Measurements from ENCODE around the gene TPST1. TPM values are rescaled to one million over a fixed set of nuclear protein-coding genes. Genes with fewer than 3 reads are reported as not detected.

TPST1 gene
- total RNA-seq, 1 experiment from 2014 or later: 32.8 TPM

DNA sequence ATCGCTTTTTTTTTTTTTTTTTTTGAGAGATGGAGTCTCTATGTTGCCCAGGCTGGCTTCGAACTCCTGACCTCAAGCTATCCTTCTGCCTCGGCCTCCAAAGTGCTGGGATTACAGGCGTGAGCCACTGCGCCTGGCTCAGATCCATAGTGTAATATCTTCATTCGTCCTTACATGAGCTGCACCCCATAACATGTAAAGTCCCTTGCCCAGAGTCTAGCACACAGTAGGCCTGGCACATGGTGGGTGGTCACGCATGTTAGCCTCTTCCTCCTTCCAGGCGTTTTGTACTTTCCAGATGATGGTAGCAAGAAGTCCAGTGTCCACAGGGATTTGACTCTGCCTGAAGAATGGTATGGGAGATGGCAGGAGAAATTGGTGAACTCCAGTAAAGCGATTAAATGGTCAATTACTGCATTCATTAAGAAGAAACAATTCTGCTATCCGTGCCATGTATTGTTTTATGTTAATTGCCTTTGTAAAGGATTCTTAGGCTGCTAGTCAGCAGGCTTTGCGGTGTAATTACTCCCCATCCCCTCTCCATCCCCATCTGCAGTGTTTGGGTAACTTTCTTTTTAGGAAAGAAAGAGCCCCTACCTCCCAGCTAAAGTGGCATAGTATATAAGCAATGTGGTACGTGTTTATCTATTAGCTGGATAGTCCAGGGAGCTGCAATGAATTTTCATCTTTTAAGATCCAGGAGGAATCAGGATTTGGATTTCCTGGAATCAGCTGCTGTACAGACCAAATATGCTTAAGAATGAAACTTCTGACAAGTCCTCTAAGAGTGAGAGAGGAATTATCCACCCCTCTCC is 1.2 kb downstream of the TPST1 start:
- peak overlapping the region; percentile 89 for H3K4me3 ChIP-seq (ENCODE audit: low read depth, low read length)
- intact Hi-C loops (cut with micrococcal nuclease; ENCODE audit: unreplicated experiment): loop anchor here (10.0 kb wide), 2 partner anchors 108 to 148 kb away; no protein-coding TSS in a partner anchor
- Mint-ChIP-seq H3K27me3 (ENCODE audit: insufficient read depth, unreplicated experiment) (no peaks in the 10 kb centered on the region), H3K36me3 (ENCODE audit: insufficient read depth, unreplicated experiment) (peaks cover 15% of the 10 kb centered on the region), H3K4me1 (ENCODE audit: low read depth, unreplicated experiment) (peaks cover 12% of the 10 kb centered on the region), H3K9me3 (ENCODE audit: unreplicated experiment) (no peaks in the 10 kb centered on the region), H3K27ac (ENCODE audit: unreplicated experiment) (peak overlapping the region; percentile 75), H3K4me3 (ENCODE audit: unreplicated experiment) (peak overlapping the region; percentile 80)
- H3K27me3 ChIP-seq (replicated peaks; ENCODE audit: control insufficient read depth, insufficient read depth, low read length): no peaks in the 10 kb centered on the region
- CTCF ChIA-PET: interaction anchor here (0.7 to 1.1 kb wide), 2 partner anchors 176 to 207 kb away, joined by 3 to 6 read pairs; no protein-coding TSS in a partner anchor
- H3K4me1 ChIP-seq: peaks cover 5% of the 10 kb centered on the region
- POLR2A ChIA-PET: interaction anchor here (1.0 kb wide), 1 partner anchor 287 kb away, joined by 4 read pairs; no protein-coding TSS in a partner anchor
- H3K9me3 ChIP-seq: no peaks in the 10 kb centered on the region
- TF ChIP-seq, protein P1, sequence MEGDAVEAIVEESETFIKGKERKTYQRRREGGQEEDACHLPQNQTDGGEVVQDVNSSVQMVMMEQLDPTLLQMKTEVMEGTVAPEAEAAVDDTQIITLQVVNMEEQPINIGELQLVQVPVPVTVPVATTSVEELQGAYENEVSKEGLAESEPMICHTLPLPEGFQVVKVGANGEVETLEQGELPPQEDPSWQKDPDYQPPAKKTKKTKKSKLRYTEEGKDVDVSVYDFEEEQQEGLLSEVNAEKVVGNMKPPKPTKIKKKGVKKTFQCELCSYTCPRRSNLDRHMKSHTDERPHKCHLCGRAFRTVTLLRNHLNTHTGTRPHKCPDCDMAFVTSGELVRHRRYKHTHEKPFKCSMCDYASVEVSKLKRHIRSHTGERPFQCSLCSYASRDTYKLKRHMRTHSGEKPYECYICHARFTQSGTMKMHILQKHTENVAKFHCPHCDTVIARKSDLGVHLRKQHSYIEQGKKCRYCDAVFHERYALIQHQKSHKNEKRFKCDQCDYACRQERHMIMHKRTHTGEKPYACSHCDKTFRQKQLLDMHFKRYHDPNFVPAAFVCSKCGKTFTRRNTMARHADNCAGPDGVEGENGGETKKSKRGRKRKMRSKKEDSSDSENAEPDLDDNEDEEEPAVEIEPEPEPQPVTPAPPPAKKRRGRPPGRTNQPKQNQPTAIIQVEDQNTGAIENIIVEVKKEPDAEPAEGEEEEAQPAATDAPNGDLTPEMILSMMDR (IDR thresholded peaks at IDR 0.05; ENCODE audit: insufficient read depth in 1 of 2, low read depth in 1 of 2, low read length in 1 of 2, severe bottlenecking in 1 of 2, unreplicated experiment in 1 of 2): no peak
- H3K36me3 ChIP-seq (ENCODE audit: control insufficient read depth, insufficient read depth, low read length): no peaks in the 10 kb centered on the region
- TSS peak; percentile 43 for BruUV-seq (replicated peaks)
- DNase-seq: no peak

DNA sequence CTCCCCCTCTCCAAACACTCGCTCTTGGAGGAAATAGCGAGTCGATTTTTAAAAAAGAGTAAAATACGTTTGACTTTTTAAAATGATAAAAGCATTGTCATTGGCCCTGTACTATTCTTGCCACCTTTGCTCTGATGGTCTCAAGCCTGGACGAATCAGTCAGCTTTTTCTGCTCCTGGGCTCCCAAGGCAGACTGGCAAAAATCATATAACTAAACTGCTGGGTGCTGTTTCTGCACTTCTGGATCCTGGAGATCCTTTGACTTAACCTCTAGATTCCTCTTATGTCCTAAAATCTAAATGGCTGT is 1.8 kb downstream of the TPST1 start:
- Mint-ChIP-seq H3K9me3 (ENCODE audit: unreplicated experiment) (no peaks in the 10 kb centered on the region), H3K36me3 (ENCODE audit: insufficient read depth, unreplicated experiment) (peaks cover 15% of the 10 kb centered on the region), H3K4me3 (ENCODE audit: unreplicated experiment) (no peak overlapping the region), H3K27ac (ENCODE audit: unreplicated experiment) (no peak overlapping the region), H3K27me3 (ENCODE audit: insufficient read depth, unreplicated experiment) (no peaks in the 10 kb centered on the region), H3K4me1 (ENCODE audit: low read depth, unreplicated experiment) (peaks cover 12% of the 10 kb centered on the region)
- Histone ChIP-seq H3K4me3 (ENCODE audit: low read depth, low read length) (no peak overlapping the region), H3K9me3 (no peaks in the 10 kb centered on the region), H3K36me3 (ENCODE audit: control insufficient read depth, insufficient read depth, low read length) (no peaks in the 10 kb centered on the region), H3K27me3 (replicated peaks; ENCODE audit: control insufficient read depth, insufficient read depth, low read length) (no peaks in the 10 kb centered on the region), H3K4me1 (peaks cover 5% of the 10 kb centered on the region)
- TF ChIP-seq, protein P1 (IDR thresholded peaks at IDR 0.05; ENCODE audit: insufficient read depth in 1 of 2, low read depth in 1 of 2, low read length in 1 of 2, severe bottlenecking in 1 of 2, unreplicated experiment in 1 of 2): no peak
- BruUV-seq (replicated peaks): no TSS peak
- ChIA-PET POLR2A (no interaction called here), CTCF (no interaction called here)
- no peak for DNase-seq
- intact Hi-C loops (cut with micrococcal nuclease; ENCODE audit: unreplicated experiment): loop anchor here (10.0 kb wide), 2 partner anchors 108 to 148 kb away; no protein-coding TSS in a partner anchor

DNA sequence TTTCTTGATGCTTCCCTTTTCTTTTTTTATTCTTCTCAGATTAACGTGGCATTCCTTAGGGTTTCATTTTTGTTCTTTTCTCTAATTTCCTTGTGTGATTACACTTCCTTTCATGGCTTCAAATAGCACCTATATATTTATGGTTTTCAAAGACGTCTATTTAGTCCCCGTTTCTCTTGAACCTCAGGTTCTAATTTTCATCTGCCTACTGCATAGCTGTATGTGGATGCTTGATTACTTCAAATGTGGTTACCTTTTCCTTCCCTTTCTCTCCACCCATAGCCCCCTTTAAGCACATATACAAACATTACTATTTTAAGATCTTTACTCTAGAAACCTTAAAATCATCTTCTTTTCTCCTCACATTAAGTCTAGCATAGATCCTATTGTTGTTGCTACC is 2.4 kb downstream of the TPST1 start:
- Histone ChIP-seq H3K27me3 (replicated peaks; ENCODE audit: control insufficient read depth, insufficient read depth, low read length) (no peaks in the 10 kb centered on the region), H3K4me3 (ENCODE audit: low read depth, low read length) (no peak overlapping the region), H3K4me1 (peaks cover 5% of the 10 kb centered on the region), H3K9me3 (no peaks in the 10 kb centered on the region), H3K36me3 (ENCODE audit: control insufficient read depth, insufficient read depth, low read length) (no peaks in the 10 kb centered on the region)
- BruUV-seq (replicated peaks): no TSS peak
- ChIA-PET CTCF (no interaction called here), POLR2A (no interaction called here)
- Mint-ChIP-seq H3K27me3 (ENCODE audit: insufficient read depth, unreplicated experiment) (no peaks in the 10 kb centered on the region), H3K4me3 (ENCODE audit: unreplicated experiment) (no peak overlapping the region), H3K27ac (ENCODE audit: unreplicated experiment) (no peak overlapping the region), H3K36me3 (ENCODE audit: insufficient read depth, unreplicated experiment) (peaks cover 15% of the 10 kb centered on the region), H3K9me3 (ENCODE audit: unreplicated experiment) (no peaks in the 10 kb centered on the region), H3K4me1 (ENCODE audit: low read depth, unreplicated experiment) (peaks cover 12% of the 10 kb centered on the region)
- no peak for DNase-seq
- TF ChIP-seq, protein P1 (IDR thresholded peaks at IDR 0.05; ENCODE audit: insufficient read depth in 1 of 2, low read depth in 1 of 2, low read length in 1 of 2, severe bottlenecking in 1 of 2, unreplicated experiment in 1 of 2): no peak
- intact Hi-C loops (cut with micrococcal nuclease; ENCODE audit: unreplicated experiment): loop anchor here (10.0 kb wide), 2 partner anchors 107 to 147 kb away; no protein-coding TSS in a partner anchor
